ENCODE data around the gene HEXIM2.

DNA sequence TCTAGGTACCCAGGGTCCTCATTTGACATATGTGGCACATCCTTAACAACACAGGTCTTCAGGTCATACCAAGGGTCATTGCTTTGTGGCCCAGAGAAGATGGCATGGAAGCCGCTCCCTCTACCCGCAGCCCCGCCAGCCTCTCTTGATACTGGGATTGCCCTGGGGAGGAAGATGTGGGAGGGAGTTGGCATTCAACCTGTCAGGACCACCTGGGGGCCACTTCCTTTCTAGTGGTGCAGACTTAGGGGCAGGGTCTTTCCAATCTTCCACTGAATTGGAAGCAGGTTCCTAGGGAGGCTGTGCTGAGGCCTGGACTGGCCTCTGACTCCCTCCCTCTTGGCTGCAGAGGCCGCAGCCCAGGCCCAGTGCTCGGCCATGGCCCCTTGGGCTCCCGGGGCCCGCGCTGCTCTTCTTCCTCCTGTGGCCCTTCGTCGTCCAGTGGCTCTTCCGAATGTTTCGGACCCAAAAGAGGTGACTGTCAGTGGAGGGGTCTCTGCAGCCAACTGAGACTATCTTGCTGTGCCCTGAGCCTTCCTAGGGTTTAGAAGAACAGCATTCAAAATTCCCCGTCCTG is 18.5 kb upstream of the HEXIM2 start:
- TF ChIP-seq, protein P1, sequence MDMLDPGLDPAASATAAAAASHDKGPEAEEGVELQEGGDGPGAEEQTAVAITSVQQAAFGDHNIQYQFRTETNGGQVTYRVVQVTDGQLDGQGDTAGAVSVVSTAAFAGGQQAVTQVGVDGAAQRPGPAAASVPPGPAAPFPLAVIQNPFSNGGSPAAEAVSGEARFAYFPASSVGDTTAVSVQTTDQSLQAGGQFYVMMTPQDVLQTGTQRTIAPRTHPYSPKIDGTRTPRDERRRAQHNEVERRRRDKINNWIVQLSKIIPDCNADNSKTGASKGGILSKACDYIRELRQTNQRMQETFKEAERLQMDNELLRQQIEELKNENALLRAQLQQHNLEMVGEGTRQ (IDR thresholded peaks at IDR 0.05; ENCODE audit: borderline replicate concordance, low read depth, low read length): no peak
- TF ChIP-seq EP300 (IDR thresholded peaks at IDR 0.05; ENCODE audit: borderline replicate concordance in 1 of 2, low read depth in 1 of 2, low read length in 1 of 2) (no peak), RCOR1 (IDR thresholded peaks at IDR 0.05; ENCODE audit: low read length) (no peak), SMC3 (IDR thresholded peaks at IDR 0.05; ENCODE audit: low read depth, low read length) (no peak), POLR2AphosphoS5 (IDR thresholded peaks at IDR 0.05; ENCODE audit: low read depth, low read length) (no peak), NRF1 (IDR thresholded peaks at IDR 0.05; ENCODE audit: low read depth, low read length) (no peak), JUND (IDR thresholded peaks at IDR 0.05) (no peak), MEF2A (IDR thresholded peaks at IDR 0.05; ENCODE audit: borderline replicate concordance, low read depth) (no peak), MXI1 (IDR thresholded peaks at IDR 0.05; ENCODE audit: low read depth, low read length) (no peak), ELF1 (IDR thresholded peaks at IDR 0.05) (no peak), FOXM1 (IDR thresholded peaks at IDR 0.05; ENCODE audit: low read depth) (no peak)
- TF ChIP-seq, protein P2, sequence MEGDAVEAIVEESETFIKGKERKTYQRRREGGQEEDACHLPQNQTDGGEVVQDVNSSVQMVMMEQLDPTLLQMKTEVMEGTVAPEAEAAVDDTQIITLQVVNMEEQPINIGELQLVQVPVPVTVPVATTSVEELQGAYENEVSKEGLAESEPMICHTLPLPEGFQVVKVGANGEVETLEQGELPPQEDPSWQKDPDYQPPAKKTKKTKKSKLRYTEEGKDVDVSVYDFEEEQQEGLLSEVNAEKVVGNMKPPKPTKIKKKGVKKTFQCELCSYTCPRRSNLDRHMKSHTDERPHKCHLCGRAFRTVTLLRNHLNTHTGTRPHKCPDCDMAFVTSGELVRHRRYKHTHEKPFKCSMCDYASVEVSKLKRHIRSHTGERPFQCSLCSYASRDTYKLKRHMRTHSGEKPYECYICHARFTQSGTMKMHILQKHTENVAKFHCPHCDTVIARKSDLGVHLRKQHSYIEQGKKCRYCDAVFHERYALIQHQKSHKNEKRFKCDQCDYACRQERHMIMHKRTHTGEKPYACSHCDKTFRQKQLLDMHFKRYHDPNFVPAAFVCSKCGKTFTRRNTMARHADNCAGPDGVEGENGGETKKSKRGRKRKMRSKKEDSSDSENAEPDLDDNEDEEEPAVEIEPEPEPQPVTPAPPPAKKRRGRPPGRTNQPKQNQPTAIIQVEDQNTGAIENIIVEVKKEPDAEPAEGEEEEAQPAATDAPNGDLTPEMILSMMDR (IDR thresholded peaks at IDR 0.05): no peak
- TF ChIP-seq, protein P3, sequence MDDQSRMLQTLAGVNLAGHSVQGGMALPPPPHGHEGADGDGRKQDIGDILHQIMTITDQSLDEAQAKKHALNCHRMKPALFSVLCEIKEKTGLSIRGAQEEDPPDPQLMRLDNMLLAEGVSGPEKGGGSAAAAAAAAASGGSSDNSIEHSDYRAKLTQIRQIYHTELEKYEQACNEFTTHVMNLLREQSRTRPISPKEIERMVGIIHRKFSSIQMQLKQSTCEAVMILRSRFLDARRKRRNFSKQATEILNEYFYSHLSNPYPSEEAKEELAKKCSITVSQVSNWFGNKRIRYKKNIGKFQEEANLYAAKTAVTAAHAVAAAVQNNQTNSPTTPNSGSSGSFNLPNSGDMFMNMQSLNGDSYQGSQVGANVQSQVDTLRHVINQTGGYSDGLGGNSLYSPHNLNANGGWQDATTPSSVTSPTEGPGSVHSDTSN (IDR thresholded peaks at IDR 0.05): no peak
